ENCODE results near the gene ZSCAN5A. TPM values are rescaled to one million over a fixed set of nuclear protein-coding genes. Genes with fewer than 3 reads are reported as not detected.

ZSCAN5A gene
- total and polyA plus RNA-seq, 10 of the 15 experiments (the other 5 are each of a cell fraction or from before 2014, with no cell fraction given), result 5.5 to 12.0 (median 8.7) TPM

DNA sequence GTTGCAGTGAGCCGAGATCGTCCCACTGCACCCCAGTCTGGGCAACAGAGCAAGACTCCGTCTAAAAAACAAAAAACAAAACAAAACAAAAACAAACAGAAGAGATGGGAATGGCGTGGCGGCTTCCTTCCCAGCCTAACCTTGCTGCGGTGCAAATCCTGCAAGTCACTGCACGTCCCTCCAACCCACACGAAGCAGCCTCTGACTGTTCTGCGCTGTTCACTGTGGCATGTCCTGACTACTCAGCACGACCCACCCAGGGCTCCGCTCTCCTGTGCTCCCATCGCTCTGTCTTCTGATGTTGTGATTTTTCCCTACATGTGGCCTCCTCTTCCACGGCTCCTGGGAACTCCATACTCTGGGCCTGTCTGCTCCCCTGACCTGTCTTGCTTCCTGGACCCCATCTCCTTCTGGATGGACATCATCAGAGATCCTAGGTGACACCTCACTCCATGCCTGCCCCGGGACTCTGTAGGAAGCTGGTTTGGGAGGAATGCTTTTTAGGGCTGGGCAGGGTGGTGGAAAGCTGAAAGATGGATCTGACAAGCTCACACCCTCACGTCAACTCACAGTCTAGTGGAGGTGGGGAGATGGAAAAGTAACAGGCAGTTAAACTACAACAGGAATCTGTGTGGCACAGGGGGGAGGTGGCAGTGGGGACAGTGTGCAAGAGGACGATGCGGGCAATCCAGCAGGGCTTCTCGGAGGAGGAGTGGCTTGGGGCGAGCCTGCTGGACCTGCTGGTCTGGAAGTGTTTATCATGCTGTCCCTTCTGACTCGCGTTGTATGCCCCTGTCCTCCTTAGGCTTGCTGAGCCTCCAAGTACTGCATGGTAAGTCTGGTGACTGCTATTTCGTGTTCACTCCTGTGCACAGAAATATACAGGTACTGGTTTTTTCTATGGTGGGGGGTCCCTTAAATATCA lies 18.8 kb downstream of the ZSCAN5A start:
- ChIA-PET RAD21 (ENCODE audit: unreplicated experiment) (no interaction called here), CTCF (interaction anchor here (0.7 kb wide), 1 partner anchor 14 kb away, joined by 3 read pairs; no protein-coding TSS in a partner anchor)
- in situ Hi-C loops (cut with MboI), result no loop called here

More for the DNA sequence above, 18.8 kb downstream of the ZSCAN5A start:
- ATAC-seq (no peak), FAIRE-seq (no peak), DNase-seq (ENCODE audit: low read depth, low spot score) (no peak)
- POLR2A ChIA-PET, result no interaction called here
- Histone ChIP-seq H4K20me1 (ENCODE audit: control insufficient read depth, insufficient read depth) (no peaks in the 10 kb centered on the region), H3K4me2 (ENCODE audit: control insufficient read depth, insufficient read depth) (no peak overlapping the region), H3K4me3 (no peak overlapping the region), H3K36me3 (ENCODE audit: control insufficient read depth in 2 of 2, insufficient read depth in 2 of 2, low read length in 1 of 2) (peaks cover 0 to 5% of the 10 kb centered on the region in 2 experiments; a peak in 1 of 4 replicates), H3K79me2 (ENCODE audit: control insufficient read depth, insufficient read depth, low read length) (no peaks in the 10 kb centered on the region), H3K9me3 (replicated peaks; ENCODE audit: control insufficient read depth, insufficient read depth, low read length) (no peaks in the 10 kb centered on the region), H3K27me3 (replicated peaks in 1 of 2; ENCODE audit: control insufficient read depth in 2 of 2, insufficient read depth in 2 of 2, low read length in 1 of 2) (no peaks in the 10 kb centered on the region), H2AFZ (ENCODE audit: control insufficient read depth, low read depth, low read length) (no peak overlapping the region), H3K4me1 (ENCODE audit: control insufficient read depth, insufficient read depth, low read length) (no peaks in the 10 kb centered on the region), H3K27ac (ENCODE audit: control insufficient read depth, insufficient read depth) (no peak overlapping the region), H3K9ac (ENCODE audit: control insufficient read depth, insufficient read depth, low read length) (no peak overlapping the region)
- BruUV-seq (replicated peaks), result no TSS peak
- no peak for TF ChIP-seq SIX5 (IDR thresholded peaks at IDR 0.05; ENCODE audit: low read depth, low read length, severe bottlenecking)
- TF ChIP-seq RUNX3 (IDR thresholded peaks at IDR 0.05; ENCODE audit: low read length), result no peak
- TF ChIP-seq HCFC1 (IDR thresholded peaks at IDR 0.05; ENCODE audit: low read length), result no peak
- TF ChIP-seq ZSCAN29 (IDR thresholded peaks at IDR 0.05), result no peak
- no peak for TF ChIP-seq CBX5 (IDR thresholded peaks at IDR 0.05; ENCODE audit: low read depth)
- TF ChIP-seq HDAC2 (IDR thresholded peaks at IDR 0.05), result no peak
- TF ChIP-seq POLR2AphosphoS2 (IDR thresholded peaks at IDR 0.05; ENCODE audit: low read depth, low read length), result no peak
- TF ChIP-seq, protein P1, sequence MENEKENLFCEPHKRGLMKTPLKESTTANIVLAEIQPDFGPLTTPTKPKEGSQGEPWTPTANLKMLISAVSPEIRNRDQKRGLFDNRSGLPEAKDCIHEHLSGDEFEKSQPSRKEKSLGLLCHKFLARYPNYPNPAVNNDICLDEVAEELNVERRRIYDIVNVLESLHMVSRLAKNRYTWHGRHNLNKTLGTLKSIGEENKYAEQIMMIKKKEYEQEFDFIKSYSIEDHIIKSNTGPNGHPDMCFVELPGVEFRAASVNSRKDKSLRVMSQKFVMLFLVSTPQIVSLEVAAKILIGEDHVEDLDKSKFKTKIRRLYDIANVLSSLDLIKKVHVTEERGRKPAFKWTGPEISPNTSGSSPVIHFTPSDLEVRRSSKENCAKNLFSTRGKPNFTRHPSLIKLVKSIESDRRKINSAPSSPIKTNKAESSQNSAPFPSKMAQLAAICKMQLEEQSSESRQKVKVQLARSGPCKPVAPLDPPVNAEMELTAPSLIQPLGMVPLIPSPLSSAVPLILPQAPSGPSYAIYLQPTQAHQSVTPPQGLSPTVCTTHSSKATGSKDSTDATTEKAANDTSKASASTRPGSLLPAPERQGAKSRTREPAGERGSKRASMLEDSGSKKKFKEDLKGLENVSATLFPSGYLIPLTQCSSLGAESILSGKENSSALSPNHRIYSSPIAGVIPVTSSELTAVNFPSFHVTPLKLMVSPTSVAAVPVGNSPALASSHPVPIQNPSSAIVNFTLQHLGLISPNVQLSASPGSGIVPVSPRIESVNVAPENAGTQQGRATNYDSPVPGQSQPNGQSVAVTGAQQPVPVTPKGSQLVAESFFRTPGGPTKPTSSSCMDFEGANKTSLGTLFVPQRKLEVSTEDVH (IDR thresholded peaks at IDR 0.05; ENCODE audit: low read depth, partially characterized antibody), result no peak
- WGBS (ENCODE audit: insufficient coverage, insufficient replicate concordance, low lambda C conversion rate, missing lambda C conversion rate), result 92% methylated on average over 22 of the region's 22 CpGs
- intact Hi-C loops (cut with micrococcal nuclease; ENCODE audit: unreplicated experiment), result no loop called here
- SMC1A ChIA-PET (ENCODE audit: uncharacterized antibody, unreplicated experiment), result no interaction called here

All from GM12878 (cell line).